ENCODE results near the gene PDE11A. TPM values are rescaled to one million over a fixed set of nuclear protein-coding genes. Genes with fewer than 3 reads are reported as not detected.

PDE11A gene
- total and polyA plus RNA-seq, 2 donors from 2014 or later: 0.58 to 0.82 TPM

GRCh38 chr2:178009813-178010212 is 62.8 kb downstream of the PDE11A start:
- no peak overlapping the region for H3K9ac ChIP-seq (ENCODE audit: low read length in 3 of 3)
- TF ChIP-seq CTCF (IDR thresholded peaks at IDR 0.05; ENCODE audit: borderline replicate concordance, extremely low read depth, insufficient read depth): no peak
- FAIRE-seq (no peak), DNase-seq (no peak)
- no peak overlapping the region for H3K27ac ChIP-seq (ENCODE audit: low read depth in 2 of 2, low read length in 2 of 2)
- H3K4me3 ChIP-seq (ENCODE audit: low read length in 3 of 3): no peak overlapping the region
- H3K36me3 ChIP-seq (ENCODE audit: control insufficient read depth in 2 of 3, insufficient read depth in 3 of 3, low read length in 3 of 3): no peaks in the 10 kb centered on the region
- H3K27me3 ChIP-seq (ENCODE audit: control insufficient read depth, insufficient read depth, low read length): no peaks in the 10 kb centered on the region
- intact Hi-C loops (cut with DNase I): no loop called here
- H3K4me1 ChIP-seq (ENCODE audit: control insufficient read depth in 2 of 3, insufficient read depth in 2 of 3, low read depth in 1 of 3, low read length in 3 of 3): no peaks in the 10 kb centered on the region
- peaks cover 0 to 2% (median 0%) of the 10 kb centered on the region in 3 donors for H3K9me3 ChIP-seq (ENCODE audit: control insufficient read depth in 2 of 3, insufficient read depth in 1 of 3, low read length in 3 of 3)

GRCh38 chr2:178008636-178009289 is 63.8 kb downstream of the PDE11A start:
- H3K27ac ChIP-seq (ENCODE audit: low read depth in 2 of 2, low read length in 2 of 2): no peak overlapping the region
- H3K27me3 ChIP-seq (ENCODE audit: control insufficient read depth, insufficient read depth, low read length): no peaks in the 10 kb centered on the region
- no peaks in the 10 kb centered on the region for H3K9me3 ChIP-seq (ENCODE audit: control insufficient read depth in 2 of 3, insufficient read depth in 1 of 3, low read length in 3 of 3)
- no peak overlapping the region for H3K9ac ChIP-seq (ENCODE audit: low read length in 3 of 3)
- H3K4me3 ChIP-seq (ENCODE audit: low read length in 3 of 3): no peak overlapping the region
- DNase-seq: peak in 1 of 5 donors; percentile 10
- intact Hi-C loops (cut with DNase I): no loop called here
- H3K4me1 ChIP-seq (ENCODE audit: control insufficient read depth in 2 of 3, insufficient read depth in 2 of 3, low read depth in 1 of 3, low read length in 3 of 3): no peaks in the 10 kb centered on the region
- no peaks in the 10 kb centered on the region for H3K36me3 ChIP-seq (ENCODE audit: control insufficient read depth in 2 of 3, insufficient read depth in 3 of 3, low read length in 3 of 3)
- FAIRE-seq: no peak
- TF ChIP-seq CTCF (IDR thresholded peaks at IDR 0.05; ENCODE audit: borderline replicate concordance, extremely low read depth, insufficient read depth): no peak

GRCh38 chr2:178006710-178007109 is 65.9 kb downstream of the PDE11A start:
- DNase-seq (no peak), FAIRE-seq (no peak)
- Histone ChIP-seq H3K27me3 (ENCODE audit: control insufficient read depth, insufficient read depth, low read length) (no peaks in the 10 kb centered on the region), H3K9me3 (ENCODE audit: control insufficient read depth in 2 of 3, insufficient read depth in 1 of 3, low read length in 3 of 3) (no peaks in the 10 kb centered on the region), H3K36me3 (ENCODE audit: control insufficient read depth in 2 of 3, insufficient read depth in 3 of 3, low read length in 3 of 3) (no peaks in the 10 kb centered on the region), H3K4me1 (ENCODE audit: control insufficient read depth in 2 of 3, insufficient read depth in 2 of 3, low read depth in 1 of 3, low read length in 3 of 3) (no peaks in the 10 kb centered on the region), H3K27ac (ENCODE audit: low read depth in 2 of 2, low read length in 2 of 2) (no peak overlapping the region), H3K9ac (ENCODE audit: low read length in 3 of 3) (no peak overlapping the region), H3K4me3 (ENCODE audit: low read length in 3 of 3) (no peak overlapping the region)
- TF ChIP-seq CTCF (IDR thresholded peaks at IDR 0.05; ENCODE audit: borderline replicate concordance, extremely low read depth, insufficient read depth): no peak
- intact Hi-C loops (cut with DNase I): no loop called here

GRCh38 chr2:178005756-178006155 is 66.8 kb downstream of the PDE11A start:
- Histone ChIP-seq H3K27me3 (ENCODE audit: control insufficient read depth, insufficient read depth, low read length) (no peaks in the 10 kb centered on the region), H3K9ac (ENCODE audit: low read length in 3 of 3) (no peak overlapping the region), H3K4me3 (ENCODE audit: low read length in 3 of 3) (no peak overlapping the region), H3K4me1 (ENCODE audit: control insufficient read depth in 2 of 3, insufficient read depth in 2 of 3, low read depth in 1 of 3, low read length in 3 of 3) (no peaks in the 10 kb centered on the region), H3K9me3 (ENCODE audit: control insufficient read depth in 2 of 3, insufficient read depth in 1 of 3, low read length in 3 of 3) (no peaks in the 10 kb centered on the region), H3K36me3 (ENCODE audit: control insufficient read depth in 2 of 3, insufficient read depth in 3 of 3, low read length in 3 of 3) (no peaks in the 10 kb centered on the region), H3K27ac (ENCODE audit: low read depth in 2 of 2, low read length in 2 of 2) (no peak overlapping the region)
- DNase-seq: no peak
- TF ChIP-seq CTCF (IDR thresholded peaks at IDR 0.05; ENCODE audit: borderline replicate concordance, extremely low read depth, insufficient read depth): no peak
- intact Hi-C loops (cut with DNase I): no loop called here
- FAIRE-seq: no peak

Measured in kidney (tissue), 14 donors.